Effector CD4-positive, alpha-beta T cell (primary cell): ENCODE results near the gene ZSCAN26.
A peak's percentile ranks its signal among the peaks of the same experiment; 100 is the strongest.
"Not testable (repeated sequence)": the region's sequence is repeated elsewhere in the genome, so short reads cannot be mapped to it uniquely, and the experiment has no call there.

Source experiments
- DNase-seq: peaks from one replicate; pipeline ENCODE4 v3.0.0-alpha.2; 2020

The ZSCAN26 gene

DNA sequence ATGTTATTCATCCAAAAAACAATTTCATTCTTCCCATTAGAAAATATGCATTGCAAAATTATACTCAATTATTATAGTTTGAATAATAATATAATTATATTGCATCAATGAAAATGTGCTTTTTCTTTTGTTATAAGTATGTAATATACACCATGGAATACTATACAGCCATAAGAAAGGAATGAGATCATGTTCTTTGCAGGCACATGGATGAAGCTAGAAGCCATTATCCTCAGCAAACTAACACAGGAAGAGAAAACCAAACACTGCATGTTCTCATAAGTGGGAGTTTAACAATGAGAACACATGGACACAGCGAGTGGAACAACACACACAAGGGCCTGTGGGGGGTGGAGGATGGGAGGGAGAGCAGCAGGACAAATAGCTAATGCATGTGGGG lies 9.9 kb upstream of the ZSCAN26 start:
- DNase-seq = no peak

DNA sequence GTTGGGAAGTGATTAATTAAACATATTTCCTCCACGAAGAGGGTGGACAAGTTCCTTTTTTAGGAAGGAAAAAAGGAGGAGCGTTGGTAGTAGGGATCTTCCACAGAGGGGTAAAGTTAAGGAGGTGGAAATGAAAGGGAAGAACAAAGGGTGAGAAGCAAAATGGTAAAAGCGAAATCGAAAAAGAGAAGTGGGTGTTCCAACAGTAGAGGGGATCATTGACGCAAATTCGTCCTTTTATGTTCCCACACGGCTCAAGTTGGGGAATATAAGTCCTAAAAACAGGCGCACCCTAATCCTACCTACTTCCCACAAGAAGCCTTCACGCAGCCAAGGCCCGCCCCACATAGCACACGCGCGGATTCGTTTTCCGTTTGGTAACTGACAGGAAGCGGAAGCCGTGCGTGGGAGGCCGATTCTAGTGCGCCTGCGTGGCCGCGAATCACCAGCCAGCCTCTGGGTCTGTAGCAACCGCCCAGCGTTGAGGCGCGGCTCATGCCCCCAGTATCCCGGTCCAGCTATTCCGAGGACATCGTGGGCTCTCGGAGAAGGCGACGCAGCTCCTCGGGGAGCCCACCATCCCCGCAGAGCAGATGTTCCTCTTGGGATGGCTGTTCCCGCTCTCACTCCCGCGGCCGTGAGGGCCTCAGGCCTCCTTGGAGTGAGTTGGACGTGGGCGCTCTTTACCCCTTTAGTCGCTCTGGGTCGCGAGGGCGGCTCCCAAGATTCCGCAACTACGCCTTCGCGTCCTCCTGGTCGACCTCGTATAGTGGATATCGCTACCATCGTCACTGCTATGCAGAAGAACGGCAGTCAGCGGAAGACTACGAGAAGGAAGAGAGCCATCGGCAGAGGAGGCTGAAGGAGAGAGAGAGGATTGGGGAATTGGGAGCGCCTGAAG lies 7.8 kb upstream of the ZSCAN26 start, which contains the start of gene NKAPL:
NKAPL (plus strand) TSS at position 421 of the 901 bp plus-strand sequence; CDS start at position 496, 75 bp downstream.
- no peak for DNase-seq

DNA sequence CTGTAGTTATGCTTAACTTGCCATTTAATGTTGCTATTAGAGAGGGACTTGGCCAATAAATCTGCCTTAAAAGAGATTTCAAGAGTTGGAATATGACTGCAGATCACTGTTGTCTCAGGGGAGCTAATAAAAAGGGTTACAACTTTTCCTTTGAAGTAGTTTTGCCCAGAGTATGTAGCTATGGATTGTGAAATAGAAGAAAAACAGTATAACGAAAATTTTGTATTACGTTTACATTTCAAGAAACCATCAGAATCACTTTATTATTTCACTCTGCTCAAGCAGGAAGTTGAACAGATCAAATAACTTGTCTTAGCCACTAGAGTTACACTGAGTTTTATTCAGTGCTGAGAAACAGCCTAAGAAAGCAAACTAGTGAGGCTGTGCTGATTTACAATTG lies 3.0 kb upstream of the ZSCAN26 start:
- no peak for DNase-seq

DNA sequence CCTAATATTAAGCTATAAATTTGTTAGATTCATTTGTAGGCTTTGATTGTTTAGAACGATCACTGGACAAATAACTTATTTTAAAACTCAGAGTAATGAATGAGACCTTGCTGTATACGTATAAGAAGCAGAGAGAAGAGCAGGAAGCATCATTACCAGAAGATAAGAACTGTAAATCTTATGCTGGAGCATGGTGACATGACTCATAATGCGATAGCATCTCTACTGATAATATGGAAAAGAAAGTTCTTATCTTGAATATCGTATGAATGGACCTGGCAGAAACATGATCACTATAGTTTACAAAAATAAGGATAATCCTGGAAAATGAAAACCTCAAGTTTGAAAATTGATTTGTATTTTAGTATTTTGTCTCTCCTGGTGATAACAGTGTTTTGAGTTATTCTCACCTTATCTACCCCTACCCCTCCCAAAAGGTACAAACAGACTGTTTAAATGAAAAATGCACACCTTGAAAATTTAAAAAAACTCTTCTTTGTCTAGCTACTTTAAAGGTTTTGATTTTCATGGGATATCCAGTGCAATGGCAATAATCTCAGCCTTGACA lies 2.0 kb upstream of the ZSCAN26 start:
- no peak for DNase-seq

DNA sequence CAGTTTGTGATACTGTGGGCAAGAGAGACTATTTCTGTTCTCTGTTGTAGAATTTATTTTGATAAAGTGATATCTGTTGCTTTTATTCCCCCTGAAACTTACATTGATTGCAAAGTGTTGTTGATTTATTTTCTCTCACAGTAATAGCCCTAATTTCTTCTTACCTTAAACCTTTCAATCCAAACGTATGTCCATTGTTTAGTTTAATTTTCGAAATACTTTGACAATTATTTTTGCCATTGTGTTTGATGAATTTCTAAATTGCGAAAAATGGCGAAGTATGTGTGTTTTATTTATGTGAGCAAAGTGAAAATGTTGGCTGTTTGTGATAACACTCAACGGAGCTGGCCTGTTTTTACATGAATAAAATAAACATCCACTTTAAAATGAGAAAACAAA lies 381 bp upstream of the ZSCAN26 start:
- DNase-seq = no peak

DNA sequence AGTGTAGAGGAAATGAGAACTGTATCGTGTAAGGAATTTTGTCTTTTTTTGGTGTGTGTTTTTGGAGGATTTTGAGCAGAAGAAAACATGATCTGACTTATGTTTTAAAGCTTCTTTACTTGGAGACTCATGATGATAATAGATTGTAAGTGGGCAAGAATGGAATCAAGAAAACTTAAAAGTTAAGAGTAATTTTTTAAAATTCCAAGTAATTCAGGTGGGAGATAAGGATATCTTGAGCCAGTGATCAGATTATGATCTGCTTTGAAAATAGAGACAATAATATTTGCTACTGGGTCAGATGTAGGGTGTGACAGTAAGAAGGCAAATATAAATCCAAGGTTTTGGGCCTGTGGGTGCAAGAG lies 734 bp downstream of the ZSCAN26 start:
- no peak for DNase-seq

DNA sequence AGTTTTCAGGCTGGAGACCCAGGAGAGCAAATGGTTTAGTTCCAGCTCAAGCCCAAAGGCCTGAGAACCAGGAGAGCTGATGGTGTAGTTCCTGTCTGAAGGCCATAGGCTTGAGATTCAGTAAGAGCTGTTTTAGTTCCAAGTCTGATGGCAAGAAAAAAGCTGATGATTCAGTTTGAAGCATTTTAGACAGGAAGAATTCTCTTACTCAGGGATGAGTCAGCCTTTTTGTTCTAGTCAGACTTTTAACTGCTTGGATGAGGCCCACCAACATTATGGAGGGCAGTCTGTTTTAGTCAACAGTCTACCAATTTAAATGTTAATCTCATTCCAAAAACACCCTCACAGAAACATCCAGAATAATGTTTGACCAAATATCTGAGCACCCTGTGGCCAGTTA lies 2.5 kb downstream of the ZSCAN26 start:
- DNase-seq = no peak

DNA sequence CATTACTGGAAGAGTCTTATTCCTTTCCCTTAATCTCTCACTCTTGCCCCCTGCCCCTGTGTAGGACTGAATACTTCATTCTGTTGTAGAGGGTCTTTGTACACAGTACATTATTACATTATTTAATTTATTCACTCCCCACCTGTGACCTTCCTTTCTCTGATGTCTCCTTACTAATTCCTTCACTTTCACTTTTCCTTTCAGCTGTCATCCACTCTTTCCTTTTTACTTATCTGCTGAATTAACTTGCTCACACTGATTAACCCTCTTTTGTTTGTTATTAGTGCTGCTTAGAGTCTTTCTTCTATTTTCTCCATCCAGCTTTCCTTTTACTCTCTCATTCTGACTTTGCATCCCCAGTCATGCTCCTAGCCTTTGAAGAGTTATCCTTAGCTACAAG lies 7.9 kb downstream of the ZSCAN26 start:
- DNase-seq = no peak

DNA sequence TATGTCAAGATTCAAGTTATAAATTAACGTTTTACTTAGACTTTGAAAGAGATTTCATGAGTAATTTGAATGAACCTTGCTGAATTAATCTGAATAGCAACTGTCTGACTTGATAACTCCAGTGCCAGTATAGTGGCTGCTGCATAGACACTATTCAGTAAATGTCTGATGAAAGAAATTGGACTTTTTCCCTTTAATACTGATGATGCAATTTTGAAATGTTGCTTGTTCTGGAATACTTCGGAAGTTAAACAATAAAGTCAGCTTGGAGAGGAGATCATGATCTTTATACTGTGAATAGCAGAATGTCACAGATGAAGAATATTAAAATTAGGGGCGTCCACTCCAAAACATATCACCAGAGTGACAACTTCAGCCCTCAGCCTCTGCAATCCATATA lies 10.8 kb downstream of the ZSCAN26 start:
- no peak for DNase-seq

DNA sequence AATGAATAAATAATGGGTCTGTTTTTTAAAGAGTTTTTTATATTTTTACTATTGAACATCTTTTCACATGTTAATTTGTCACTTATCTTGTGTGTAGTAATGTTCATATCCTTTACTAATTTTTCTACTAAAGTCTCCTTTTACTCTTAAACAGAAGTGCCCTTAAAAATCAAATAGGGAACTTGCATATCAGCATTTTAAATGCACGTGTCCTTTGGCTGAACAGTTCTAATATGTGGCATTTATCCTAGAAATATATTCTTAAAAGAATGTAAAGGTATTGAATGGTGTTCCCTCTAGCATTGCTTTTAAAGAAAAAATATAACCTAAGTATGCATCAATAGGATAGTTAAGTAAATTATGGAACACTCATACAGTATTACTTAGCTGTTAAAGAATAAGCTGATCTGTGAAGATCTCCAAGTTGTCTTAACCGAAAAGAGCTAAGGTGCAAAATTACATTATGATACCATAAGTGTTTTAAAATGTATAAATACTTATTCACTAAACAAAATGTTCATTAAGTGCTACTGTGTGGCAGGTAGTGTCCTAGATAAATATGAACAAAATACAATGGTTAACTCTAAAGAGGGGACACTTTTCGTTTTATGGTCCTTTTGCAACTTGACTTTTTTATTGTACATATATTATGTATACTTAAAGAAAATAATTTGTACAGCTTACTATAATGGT lies 13.8 kb downstream of the ZSCAN26 start:
- no peak for DNase-seq

DNA sequence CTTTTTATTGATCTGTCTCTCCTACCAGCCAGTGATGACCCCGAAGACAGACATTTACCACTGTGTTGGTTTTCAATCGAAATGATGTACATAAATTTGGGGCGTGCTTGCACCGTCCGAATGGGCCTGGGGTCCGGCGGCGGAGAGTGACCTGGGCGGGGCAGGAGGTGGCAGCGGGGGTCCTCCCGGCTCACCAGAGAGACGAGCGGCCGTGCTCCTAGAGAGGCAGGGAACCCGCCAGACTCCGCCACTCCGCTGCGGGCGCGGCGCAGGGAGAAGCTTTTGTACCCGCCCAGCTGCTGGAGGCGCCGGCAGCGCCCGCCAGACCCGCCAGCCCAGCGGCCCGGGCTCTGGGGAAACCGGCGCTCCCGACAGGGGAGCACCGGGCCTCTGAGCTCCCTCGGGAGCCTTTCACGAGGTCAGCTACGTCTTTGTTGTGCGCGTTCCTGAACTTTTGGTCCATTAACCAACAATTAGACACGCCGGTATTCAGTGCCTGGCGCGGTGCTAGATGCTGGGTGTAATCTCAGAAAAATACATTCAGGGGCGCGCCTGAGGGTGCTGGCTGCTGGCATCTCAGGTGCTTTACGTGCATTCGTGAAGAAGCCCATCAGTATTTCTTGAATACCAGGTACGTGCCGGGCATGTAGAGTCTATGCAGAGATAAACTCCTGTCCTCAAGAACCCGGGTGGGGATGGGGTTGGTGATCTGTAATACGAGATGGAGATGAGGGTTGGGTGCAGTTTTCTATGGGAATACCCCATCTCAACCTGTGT lies 14.5 kb downstream of the ZSCAN26 start, which contains the start of gene PGBD1:
PGBD1 (plus strand) TSS at position 285 of the 777 bp plus-strand sequence. CDS start 2,242 bp downstream, outside the sequence.
- DNase-seq = peak; percentile 6

DNA sequence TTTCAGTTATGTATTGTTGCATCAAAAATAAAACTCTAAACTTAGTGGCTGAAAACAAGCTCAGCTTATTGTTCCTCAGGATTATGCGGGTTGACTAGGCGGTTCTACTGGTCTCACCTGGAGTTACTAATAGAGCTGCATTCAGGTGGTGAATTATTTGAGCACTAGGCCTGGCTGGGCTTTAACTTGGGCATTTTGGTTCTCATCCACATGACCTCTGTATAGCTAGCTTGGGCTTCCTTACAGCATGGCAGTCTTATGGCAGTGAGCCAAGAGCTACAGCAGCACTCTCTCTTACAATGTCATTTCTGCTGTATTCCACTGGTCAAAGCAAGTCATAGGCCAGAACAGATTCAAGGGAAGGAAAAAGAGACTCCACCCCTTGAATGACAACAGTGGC lies 16.0 kb downstream of the ZSCAN26 start:
- no peak for DNase-seq

DNA sequence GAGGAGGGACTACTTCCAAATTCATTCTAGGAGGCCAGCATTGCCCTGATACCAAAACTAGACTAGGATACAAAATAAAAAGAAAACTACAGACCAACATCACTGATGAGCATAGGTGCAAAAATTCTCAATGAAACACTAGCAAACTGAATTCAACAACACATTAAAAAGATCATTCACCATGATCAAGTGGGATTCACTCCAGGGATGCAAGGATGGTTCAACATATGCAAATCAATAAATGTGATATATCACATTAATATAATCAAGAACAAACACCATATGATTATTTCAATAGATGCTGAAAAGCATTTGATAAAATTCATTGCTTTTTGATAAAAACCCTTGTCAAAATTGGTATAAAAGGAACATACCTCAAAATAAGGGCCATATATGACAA lies 24.6 kb downstream of the ZSCAN26 start:
- no peak for DNase-seq

DNA sequence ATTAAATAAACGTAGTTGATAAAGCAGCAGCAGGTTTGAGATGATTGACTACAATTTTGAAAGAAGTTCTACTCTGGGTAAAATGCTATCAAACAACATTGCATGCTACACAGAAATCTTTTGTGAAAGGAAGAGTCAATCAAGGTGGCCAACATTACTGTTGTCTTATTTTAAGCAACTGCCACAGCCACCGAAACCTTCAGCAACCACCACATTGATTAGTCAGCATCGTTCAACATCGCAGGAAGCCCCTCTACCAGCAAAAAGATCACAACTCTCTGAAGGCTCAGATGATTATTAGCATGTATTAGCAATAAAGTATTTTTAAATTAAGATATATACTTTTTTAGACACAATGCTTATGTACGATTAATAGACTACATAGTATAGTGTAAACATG lies 28.4 kb downstream of the ZSCAN26 start:
- DNase-seq = no peak

DNA sequence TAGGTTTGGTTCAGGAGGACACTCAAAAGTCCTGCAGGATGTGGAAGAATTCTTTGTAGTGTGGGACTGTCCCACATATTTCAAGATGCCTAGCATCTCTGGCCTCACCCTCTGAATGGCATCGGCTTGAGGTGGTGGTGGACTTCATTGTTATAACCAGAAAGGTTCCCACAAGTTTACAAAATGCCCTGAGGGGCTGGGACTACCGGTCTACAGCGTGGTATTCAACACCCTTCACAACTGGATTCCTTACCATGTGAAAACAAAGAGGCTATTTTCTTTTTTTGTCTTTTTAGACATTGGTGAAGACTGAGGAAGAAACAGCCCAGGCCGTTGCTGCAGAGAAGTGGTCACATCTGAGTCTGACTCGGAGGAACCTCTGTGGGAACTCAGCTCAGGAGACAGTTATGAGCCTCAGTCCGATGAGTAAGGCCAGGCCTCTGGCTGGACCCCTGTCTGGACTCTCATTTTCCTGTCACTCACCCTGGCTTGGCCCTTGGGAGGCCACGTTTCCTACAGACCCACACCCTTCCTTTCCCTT lies 29.6 kb downstream of the ZSCAN26 start:
- DNase-seq = no peak

DNA sequence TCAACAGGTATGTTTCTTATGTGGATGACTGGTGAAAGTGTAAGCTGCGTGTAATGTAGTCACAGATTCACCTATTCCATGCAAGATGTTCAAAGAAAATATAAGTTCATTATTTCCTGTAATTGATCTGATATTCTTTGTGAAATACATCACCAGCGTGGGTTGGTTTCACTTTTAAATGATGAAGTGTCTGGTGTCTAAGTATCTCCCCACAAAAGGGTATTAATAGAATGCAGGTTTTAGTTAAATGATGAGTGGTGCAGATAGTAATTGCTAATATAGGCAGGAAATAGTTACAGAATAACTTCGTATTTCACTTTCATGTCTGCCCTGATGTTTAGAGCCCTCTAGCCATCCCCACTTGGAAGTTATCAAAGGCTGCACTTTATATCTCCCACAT lies 36.6 kb downstream of the ZSCAN26 start:
- DNase-seq = no peak

DNA sequence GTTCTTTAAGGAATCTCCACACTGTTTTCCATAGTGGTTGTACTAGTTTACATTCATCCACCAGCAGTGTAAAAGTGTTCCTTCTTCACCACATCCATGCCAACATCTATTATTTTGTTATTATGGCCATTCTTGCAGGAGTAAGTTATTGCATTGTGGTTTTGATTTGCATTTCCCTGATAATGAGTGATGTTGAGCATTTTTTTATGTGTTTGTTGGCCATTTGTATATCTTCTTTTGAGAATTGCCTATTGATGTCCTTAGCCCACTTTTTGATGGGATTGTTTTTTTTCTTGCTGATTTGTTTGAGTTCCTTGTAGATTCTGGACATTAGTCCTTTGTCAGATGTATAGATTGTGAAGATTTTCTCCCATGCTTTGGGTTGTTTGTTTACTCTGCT lies 39.4 kb downstream of the ZSCAN26 start:
- DNase-seq = not testable (repeated sequence)

DNA sequence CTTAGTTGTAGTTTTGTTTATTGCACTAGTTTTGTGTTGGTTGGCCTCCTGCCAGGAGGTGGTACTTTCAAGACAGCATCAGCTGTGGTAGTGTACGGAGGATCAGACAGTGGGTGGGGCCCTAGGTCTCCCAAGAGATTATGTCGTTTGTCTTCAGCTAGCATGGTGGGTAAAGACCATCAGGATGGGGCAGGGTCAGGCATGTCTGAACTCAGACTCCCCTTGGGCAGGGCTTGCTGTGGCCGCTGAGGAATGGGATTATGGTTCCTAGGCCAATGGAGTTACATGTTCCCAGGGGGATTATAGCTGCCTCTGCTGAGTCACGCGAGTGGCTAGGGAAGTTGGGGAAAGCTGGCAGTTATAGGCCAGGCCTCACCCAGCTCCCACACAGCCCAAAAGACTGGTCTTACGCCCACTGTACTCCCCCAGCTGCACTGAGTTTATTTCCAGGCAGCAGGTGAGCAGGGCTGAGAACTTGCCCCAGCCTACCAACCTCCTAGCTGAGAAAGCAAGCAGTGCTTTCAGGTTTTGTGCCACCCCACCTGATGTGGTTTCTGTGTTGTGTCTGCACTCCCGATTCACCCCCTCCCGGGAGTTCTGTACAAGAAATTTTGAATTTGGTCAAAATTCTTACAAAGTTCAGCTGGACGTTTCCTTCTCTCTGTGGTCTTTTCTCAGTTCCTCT lies 44.3 kb downstream of the ZSCAN26 start:
- DNase-seq = no peak

DNA sequence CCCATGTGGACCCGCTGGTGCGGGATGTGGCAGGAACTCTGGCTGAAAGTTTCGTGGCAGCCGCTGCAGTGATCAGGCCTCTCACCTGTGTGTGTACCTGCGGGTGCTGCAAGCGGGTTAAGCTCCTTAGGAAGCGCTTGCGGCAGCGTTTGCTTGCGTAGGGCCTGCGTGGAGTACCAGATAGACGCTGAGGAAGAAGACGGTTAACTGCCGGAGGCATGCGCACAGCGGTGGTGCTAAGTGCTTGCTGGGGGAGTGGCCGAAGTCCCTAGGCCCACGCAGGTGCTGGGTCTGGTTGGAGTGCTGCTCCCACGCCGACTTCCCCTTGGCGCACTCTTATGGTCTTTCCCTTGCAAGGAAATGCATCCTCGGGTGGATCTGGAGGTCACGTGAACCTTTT lies 46.0 kb downstream of the ZSCAN26 start:
- no peak for DNase-seq

DNA sequence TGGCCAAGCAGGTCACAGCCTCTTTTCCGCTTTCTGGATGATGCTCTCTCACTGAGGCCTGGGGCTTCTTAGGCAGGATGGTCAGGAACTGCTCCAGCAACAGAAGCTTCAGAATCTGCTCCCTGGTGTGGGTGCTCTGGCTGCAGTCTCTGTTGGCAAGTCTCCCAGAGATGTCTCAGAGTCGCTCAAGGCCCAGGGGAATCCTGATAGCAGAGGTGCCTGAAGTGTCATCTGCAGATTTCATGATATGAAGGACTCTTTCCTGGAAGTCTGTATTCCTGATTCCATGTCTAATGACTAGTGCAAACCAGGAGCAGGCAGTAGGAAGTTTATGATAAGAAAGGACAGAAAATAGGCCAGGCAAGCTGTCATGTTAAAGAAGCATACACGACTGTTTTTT lies 48.7 kb downstream of the ZSCAN26 start:
- no peak for DNase-seq

DNA sequence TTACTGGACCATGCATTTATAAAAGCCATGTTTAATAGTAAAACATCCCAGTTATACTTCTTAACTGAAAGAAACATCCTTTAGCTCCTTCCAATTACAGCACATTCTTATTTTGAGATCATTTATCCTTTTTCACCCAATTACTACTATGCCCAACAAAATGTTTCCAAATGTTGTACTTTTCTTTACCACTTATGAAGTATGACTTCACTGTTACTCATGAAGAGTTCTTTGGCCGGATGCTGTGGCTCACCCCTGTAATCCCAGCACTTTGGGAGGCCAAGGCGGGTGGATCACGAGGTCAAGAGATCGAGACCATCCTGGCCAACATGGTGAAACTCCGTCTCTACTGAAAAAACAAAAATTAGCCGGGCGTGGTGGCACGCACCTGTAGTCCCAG lies 50.9 kb downstream of the ZSCAN26 start:
- not testable (repeated sequence) for DNase-seq

DNA sequence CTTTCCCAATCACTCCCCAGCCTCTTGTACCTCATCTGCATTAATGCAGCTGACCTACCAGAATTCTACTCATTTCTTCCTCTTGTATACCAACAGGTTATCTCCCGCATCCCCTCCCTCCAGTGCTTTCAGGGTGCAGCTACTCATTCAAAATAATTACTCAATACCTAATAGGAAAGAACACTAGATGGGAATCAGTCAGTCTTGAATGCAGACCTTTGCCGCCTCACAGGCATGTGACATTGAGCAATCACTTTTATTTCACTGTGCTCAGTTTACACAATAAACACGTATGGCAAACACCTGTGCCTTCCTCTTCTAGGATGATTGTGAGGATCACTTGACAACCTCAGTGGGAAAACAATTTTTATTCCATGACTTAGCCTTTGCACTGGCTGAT lies 55.7 kb downstream of the ZSCAN26 start:
- DNase-seq = no peak
